CD4-positive, alpha-beta T cell treated with Interleukin-6 for 4 hours (primary cell): ENCODE results near the gene RPS8.
"Not testable (repeated sequence)": the region's sequence is repeated elsewhere in the genome, so short reads cannot be mapped to it uniquely, and the experiment has no call there.

Source experiments
- DNase-seq: peaks from one replicate; pipeline ENCODE4 v3.0.0-alpha.2; 2020; ENCODE audit warnings: mixed read lengths

The RPS8 gene

DNA sequence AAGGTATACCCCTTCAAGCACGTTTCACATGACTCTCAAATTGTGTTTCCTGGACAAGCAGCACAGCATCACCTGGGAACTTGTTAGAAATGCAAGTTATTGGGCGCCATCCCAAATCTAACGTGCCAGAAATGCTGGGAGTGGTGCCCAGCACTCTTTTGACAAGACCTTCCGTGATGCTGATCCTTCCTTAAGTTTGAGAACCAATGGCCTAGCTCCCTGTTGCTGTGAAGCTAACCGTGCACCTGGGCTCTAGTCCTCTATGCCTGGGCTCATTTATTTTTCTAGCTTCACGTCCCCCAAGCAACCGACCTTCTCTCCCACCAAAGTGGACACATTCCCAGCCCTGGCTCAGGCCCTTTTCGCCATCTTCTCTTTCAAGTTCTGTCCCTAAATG, 8.4 kb downstream of the RPS8 start:
- no peak for DNase-seq

DNA sequence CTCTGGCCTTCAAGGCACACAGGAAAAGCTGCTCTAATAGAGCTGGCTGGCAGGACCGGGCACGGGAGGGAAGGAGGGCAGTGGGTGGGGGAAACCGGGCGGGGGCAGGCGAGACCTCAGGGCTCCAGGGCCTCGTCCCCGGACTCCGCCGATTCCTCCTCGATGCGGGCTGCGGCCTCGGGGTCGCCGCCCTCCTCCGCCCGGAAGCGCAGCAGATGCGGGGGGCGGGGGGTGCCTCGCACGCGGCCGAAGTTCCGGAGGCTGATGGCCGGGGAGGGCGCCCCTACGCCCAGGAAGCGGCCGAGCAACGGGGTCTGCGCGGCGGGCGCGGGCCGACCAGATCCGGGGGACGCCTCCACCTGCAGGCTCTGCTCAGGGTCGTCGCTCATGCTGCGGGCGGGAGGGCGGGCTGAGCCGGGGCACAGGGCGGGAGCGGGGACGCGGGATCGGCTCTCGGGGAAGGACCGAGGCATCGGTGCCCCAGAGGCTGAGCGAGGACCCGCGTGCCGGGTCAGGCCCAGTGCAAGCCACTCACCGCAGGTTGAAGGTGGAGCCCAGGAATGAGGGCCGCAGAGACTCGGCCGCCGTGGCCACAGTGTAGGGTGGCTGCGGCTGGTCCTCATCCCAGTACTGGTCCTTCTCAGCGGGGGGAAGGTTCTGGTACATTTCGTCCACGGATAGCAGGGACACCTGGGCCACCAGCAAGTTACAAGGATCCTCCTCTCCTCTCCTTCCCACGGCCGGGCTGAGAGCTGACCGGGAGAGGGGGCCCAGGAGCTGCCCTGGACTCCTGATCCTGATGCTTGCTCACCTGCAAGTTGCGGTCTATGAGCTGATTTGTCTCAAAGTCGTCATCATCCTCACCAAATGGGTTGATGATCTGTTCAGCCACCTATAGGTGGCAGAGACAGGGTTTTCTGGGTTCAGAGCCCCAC, 9.0 kb downstream of the RPS8 start:
- peak; percentile 43 for DNase-seq

DNA sequence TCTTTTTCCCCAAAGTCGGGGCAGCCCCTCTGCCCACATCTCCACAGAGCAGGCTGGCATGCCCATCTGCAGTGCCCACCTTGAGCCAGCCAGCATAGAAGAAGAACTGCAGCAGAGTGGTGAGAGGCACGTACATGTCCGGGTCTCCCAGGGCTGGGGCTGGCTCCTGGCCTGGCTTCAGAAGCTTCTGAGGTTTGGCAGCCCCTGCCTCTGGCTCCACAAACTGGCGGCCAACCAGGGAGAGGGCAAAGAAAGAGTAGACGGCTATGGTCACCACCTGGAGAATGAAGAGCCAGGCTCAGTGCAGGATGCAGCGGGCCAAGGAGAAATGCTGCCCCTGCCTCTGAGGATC, 9.7 kb downstream of the RPS8 start:
- no peak for DNase-seq

DNA sequence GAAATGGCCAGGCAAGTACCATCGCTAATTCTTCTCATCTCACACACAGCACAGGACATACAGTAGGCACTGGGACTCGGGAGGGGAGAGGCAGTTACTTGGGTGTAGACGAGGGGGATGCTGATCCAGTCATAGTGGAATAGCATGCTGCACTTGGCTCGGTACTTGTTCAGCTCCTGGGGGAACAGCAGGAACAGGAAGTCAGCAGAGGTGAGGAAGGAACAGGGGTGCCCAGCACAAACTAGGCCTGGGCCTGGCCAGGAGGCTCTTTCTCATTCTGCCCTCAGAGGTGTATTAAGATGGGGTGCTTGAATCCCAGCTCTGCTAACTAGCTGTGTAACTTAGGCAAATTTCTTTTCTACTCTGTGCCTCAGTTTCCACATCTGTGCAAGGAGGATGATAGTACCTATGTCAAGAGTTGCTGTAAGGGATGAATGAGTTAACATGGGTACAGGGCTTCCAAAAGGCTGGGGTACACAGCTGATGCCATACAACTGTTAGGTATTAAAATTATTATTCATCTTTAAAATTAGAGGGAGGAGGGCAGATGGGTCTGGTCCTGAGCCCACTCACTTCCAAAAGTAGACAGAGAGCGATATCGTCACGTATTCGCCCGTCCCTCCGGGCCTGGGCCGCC, 10.3 kb downstream of the RPS8 start:
- no peak for DNase-seq

DNA sequence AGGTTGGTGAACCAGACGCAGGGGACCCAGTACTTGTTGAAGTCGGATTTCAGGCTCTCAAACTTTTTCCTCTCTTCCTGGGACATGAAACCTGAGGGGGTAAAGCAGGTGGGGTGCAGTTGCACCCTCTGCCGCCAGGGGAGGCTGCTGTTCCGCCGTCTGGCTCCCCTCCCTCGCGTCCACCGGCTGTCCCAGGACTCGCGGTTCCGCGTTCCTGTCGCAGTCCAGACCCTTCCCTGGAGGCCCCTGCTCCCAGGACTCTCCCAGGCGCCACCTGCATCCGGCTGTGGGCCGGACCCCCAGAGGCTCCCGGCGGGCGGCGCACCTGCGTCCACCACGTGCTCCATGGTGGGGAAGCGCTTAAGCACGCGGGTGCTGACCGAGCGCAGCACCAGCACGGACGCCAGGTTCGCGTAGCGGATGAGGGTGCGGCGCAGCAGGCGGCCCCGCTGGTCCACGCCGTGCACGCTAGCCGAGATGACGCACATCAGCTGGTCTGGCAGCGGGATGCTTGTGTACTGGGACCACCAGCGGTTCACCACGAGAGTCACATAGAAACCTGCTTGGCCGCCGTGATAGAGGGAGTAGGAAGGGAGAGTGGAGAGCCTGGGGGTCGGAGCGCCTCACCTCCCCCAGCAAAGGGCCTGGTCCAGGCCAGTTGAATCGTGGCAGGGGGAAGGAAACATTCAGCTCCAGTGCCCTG, 10.9 kb downstream of the RPS8 start:
- peak; percentile 85 for DNase-seq

DNA sequence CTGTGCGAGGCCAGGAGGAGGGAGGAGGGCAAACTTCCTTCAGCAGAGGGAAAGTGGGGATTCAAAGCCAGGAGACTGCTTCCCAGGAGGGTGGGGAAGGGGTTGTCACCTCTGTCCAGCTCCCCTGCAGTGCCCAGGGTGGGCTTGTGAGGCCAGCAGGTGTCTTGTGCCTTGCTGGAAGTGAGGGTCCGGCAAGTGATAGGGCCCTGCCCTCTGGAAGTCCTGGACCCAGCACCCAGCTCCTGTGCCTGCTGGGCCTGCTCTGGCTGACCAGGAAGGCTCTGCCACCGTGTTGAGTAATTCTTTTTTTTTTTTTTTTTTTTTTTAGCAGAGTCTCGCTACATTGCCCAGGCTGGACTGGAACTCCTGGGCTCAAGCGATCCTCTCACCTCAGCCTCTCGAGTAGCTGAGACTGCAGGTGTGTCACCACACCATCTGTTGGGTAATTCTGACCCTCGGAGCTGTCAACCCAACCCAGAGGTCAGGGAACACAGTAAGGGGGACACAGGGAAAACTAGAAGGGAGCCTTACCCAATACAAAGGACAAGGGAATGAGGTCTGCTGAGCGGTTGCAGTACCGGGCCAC, 11.6 kb downstream of the RPS8 start:
- no peak for DNase-seq

DNA sequence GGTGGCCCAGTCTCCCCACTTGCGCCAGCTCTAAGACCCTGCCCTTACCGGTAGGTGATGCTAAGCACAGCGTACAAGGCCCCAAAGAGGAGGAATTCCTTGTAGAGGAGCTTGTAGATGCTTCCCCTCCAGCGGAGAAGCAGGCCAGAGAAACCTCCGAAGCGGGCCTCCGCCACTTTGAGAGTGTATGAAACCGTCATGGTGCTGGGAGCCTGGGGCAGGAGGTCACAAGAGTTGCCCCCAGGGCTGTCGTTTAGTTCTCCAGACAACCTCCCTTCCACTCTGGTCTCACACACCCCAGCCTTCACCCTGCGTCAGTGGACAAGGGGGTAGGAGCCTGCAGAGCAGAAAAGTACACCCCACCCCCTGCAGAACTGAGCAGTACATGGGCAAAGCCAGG, 12.2 kb downstream of the RPS8 start:
- DNase-seq, result no peak

DNA sequence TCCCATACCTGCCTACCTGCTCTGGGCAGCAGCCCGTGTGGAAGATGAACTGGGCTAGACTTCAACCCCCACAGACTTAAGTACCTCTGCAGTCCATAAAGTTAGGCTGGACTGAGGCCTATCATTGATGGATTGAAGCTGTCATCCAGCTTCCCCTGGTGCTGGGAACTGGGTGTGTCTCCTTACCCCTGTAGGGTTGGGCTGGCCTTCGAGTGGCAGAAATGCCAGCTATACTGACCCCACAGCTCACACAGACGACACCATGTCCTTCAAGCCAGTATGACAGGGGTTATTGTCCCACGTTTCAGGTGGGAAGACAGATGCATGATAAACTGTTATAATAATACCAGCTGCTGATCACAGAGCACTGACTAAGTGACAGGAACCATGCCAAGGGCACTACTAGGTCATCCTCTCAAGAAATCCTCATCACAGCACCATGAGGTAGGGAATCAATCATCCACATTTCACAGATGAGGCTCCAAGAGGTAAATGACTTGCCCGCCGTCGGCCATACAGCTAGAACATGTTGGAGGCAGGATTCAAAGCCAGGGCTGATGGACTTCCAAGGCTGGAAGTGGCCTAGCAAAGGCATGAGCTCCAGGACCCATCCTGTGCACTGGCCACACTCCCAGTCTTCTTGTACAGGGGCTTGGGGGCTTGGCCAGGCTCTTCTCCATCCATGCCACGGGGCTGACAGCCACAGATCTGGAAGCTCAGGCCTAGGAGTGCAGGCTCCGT, 12.9 kb downstream of the RPS8 start, which contains the start of gene BEST4:
BEST4 (minus strand) TSS at position 51 of the 741 bp plus-strand sequence. CDS start 465 bp downstream, outside the sequence.
- DNase-seq, result no peak

DNA sequence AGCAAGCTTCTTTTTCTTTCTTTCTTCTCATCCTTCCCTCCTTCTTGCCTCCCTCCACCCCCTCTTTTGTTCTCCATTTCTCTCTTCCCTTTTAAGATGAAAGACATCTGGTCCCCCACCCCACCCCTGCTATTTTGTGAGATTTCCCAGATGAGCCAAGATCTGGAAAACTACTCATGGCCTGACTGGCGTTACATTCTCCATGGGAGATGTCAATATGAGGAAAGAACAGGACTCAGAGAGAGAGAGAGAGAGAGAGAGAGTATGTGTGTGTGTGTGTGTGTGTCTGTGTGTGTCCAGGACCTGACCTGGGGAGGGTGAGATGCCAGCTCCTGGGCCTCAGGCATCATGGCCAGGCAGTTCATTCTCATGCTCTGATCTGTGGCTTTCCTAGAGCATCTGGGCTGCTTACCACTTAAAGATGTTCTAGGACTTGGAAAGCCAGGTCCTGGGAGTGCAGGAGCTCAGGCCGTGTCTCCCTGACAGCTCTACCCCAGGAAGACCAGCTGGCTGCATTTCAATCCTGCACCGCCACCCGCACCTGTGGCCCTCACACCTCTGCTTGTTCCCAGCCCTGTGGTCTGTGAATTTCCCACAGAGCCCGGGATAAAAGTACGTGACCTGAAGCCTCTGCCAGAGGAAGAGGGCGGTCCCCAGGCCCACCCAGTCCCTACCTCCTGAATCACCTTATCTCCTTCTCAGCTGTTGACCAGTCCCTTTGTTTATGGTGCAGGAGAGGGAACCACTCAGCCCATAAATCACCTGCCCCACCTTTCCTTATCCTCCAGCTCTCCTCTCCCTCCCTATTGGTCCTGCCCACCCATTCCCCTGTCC, 15.8 kb downstream of the RPS8 start:
- no peak for DNase-seq

DNA sequence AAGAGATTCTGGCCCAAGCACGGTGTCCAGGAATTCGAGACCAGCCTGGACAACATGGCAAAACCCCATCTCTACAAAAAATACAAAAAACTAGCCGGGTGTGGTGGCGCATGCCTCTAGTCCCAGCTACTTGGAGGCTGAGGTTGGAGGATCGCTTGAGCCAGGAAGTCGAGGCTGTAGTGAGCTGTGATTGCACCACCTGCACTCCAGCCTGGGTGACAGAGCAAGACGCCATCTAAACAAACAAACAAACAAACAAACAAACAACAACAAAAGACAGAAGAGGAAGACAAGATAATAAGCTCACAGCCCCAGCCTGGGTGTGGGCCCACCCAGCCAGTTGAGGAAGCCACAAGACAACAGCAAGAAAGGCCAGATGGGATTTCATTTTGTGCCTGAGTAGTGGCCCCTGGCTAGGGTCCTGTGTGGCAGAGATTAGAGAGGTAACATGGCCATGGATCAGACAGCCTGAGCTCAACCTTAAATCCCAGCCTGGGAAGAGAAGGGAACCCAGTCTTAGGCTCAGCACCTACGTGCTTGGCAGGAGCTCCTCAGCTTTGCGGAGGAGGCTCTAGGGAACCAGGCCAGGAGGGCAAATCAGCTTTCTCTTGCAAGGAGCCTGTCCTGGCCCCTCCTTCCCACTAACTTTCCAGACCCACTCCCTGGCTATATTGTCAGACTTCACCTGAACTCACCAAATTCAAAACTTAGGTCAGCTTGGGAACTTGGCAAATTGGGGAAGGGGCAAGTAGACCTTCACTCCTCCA, 17.6 kb downstream of the RPS8 start:
- no peak for DNase-seq

DNA sequence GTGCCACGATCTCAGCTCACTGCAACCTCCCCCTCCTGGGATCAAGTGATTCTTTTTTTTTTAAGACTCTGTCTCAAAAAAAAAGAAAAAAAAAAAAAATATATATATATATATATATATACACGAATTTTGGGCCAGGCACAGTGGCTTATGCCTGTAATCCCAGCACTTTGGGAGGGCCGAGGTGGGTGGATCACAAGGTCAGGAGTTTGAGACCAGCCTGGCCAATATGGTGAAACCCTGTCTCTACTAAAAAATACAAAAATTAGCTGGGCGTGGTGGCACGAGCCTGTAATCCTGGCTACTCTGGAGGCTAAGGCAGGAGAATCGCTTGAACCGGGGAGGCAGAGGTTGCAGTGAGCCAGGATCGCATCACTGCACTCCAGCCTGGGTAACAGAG, 22.5 kb downstream of the RPS8 start:
- DNase-seq, result not testable (repeated sequence)

DNA sequence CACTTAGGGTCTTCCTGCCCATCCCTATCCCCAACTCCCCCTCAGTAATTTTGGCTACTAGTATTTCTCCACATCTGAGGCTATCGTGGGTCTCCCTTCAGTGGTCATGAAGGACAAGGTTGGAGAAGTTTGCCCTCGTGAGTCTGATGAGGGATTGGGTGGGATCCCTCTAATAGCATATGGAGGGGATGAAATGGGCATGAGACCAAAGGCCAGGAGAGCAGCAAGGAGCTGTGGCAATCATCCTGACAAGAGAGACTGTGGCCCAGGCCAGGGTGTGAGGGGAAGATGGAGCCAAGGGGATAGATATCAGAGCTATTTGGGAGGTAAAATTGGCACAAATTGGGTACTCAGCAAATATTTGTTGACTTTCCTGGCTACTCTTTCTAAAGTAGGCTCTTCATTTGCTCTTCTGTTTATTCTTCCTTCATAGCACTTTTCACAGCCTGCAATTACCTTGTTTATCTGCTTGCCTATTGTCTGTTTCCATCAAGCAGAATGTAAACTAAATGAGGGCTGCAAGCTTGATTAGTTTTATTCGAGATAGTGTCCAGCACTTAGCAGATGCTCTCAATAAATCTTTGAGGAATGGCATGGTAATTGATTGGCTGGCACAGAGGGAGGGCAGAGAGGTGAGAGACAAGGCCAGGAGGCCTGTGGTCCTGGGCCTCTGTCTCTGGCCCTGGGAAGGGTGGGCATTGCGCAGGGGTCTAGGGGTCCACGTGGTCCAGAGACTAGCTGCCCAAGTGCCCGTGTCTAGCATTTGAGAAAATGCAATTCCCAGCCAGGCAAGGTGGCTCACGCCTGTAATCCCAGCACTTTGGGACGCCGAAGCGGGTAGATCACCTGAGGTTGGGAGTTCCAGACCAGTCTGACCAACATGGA, 23.4 kb downstream of the RPS8 start:
- no peak for DNase-seq

DNA sequence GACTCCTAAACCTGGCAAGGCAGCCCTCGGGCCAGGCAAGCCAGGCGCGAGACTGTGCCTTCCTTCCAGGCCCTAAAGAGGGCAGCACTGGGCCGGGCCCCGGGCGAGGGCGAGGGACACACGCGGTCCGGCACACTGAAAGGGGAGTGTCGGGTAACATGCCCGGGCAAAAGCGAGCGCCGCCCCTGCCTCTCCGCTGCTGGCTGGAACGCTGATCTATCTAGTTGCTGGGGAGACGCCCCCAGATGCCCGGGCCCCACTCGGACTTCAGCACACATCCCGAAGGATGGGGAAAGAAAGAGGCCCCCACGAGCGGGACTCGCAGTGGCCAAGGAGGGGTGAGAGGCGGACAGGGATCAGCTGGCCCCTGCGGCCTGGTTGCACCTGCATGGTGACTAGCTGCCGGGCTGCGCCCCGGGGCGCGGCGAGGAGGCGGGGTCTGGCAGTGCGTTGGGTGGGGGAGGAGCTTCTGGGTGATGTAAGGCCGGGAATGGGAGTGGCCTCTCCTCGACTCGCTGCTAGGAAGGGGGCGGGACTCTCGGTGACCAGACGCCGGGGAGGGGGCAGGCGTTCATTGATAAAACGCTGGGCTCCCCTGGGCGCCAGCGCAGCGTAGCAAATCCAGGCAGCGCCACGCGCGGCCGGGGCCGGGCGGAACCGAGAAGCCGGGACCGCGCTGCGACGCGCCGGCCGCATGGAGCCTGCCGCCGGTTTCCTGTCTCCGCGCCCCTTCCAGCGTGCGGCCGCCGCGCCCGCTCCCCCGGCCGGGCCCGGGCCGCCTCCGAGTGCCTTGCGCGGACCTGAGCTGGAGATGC, 24.6 kb downstream of the RPS8 start, which contains the start of gene PLK3:
PLK3 (plus strand) TSS at position 608 of the 815 bp plus-strand sequence; CDS start at position 695, 87 bp downstream.
- peak; percentile 99 for DNase-seq

DNA sequence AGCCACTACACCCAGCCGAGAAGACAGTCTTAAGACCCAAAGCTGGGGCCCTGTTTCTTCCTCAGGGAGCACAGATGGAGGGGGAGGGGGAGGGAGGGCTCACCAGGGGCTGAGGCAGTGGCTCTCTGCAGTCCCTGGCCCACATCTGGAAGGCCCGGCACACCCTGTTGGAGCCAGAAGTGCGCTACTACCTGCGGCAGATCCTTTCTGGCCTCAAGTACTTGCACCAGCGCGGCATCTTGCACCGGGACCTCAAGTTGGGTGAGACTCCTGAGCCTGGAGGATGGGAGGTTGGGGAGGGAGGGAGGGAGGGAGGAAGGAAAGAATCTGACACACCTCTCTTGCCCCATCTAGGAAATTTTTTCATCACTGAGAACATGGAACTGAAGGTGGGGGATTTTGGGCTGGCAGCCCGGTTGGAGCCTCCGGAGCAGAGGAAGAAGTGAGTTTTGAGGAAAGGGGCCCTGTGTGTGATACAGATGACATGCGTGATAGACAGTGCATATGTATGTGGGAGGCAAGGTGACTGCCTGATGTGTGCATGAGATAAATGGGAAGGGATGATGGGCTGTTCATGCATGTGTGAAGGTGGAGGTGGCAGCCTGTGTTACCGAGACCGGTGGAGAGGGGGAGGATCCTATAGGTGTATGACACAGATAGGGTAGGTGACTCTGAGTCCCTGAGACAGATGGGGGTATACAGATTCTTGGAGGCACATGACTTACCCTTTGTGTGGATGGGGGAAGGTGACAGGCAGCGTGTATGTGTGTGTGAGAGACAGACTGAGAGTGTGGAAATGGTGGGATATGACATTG, 26.4 kb downstream of the RPS8 start:
- peak; percentile 48 for DNase-seq

DNA sequence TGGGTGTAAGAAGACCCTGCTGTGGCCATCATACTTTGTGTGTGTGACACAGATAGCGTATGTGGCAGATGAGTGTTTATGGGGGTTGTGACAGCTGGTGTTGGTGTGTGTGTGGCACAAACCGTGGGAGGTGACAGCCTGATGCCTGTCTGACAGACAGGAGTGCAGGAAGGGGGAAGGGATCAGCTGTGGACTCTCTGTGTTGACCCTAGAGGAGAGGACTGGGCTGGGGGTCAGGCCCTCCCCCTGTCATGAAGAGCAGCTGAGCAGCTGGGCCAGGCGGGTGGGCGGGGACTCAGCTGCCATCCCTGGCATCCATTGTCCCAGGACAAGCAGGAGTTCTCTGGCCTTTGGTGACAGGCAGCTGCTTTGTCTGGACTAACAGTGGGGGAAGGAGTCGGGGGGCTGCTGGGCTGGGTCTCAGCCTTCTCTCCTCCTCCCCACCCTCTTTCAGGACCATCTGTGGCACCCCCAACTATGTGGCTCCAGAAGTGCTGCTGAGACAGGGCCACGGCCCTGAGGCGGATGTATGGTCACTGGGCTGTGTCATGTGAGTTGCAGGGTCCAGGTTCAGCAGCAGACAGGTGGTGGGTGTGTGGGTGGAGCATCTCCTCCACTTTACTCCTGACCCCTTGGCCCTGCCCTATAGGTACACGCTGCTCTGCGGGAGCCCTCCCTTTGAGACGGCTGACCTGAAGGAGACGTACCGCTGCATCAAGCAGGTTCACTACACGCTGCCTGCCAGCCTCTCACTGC, 27.1 kb downstream of the RPS8 start:
- peak; percentile 18 for DNase-seq

DNA sequence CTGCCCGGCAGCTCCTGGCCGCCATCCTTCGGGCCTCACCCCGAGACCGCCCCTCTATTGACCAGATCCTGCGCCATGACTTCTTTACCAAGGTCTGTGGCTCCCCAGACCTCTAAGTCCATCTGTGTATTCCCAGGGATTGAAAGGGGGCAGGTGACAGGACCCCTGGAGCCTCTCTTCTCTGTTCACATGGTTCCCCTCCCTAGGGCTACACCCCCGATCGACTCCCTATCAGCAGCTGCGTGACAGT, 27.6 kb downstream of the RPS8 start:
- DNase-seq, result no peak
